GM19099 (cell line): Measurements from ENCODE around the gene TIRAP.

Experiments used
- POLR2A ChIP-seq: IDR thresholded peaks from 3 replicates; pipeline ENCODE4 v1.6.1; 2011; ENCODE audit warnings: low read depth; ENCODE audit not compliant: insufficient read length; ENCODE audit errors: extremely low read depth

The TIRAP gene

GRCh38 chr11:126310200-126310991, 27.5 kb downstream of the TIRAP start:
- TF ChIP-seq POLR2A, result no peak

GRCh38 chr11:126310992-126311310, 28.1 kb downstream of the TIRAP start:
- TF ChIP-seq POLR2A, result no peak

GRCh38 chr11:126311401-126312291, 28.8 kb downstream of the TIRAP start:
- no peak for TF ChIP-seq POLR2A

- no peak for TF ChIP-seq POLR2A
Measured at GRCh38 chr11:126312961-126313360, 30.1 kb downstream of the TIRAP start.

DNA sequence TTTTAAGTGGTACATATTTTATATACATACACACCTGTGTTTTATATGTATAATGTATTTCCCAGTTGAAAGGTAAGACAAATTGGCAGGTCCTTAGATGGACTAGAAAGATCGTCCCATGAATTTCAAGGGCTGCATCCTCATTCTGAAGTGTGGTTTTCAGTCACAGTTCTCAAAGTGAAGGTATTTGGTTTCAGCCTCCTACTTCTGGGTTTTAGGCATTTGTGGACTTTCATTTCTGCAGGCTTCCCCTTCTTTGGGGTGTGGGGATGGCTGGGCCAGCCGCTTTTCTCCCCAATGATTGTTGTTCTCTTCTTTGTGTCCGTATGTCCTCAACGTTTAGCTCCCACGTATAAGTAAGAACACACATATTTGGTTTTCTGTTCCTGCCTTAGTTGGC, 30.9 kb downstream of the TIRAP start:
- TF ChIP-seq POLR2A, result no peak

DNA sequence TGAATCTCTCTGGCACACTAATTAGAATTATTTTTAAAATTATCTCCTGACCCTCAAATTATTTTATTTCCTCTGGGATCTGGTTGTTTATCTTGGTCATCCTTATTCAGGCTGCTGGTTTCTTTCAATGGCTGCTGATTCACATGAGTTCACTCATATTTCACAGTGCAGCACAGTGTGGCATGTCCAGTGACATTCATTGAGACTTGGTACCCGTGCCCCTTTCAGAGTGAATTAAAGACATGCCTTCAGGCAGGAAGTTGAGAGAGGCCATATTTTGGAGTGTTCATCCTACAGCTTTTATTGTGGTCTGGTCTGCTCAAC, 34.5 kb downstream of the TIRAP start:
- no peak for TF ChIP-seq POLR2A

DNA sequence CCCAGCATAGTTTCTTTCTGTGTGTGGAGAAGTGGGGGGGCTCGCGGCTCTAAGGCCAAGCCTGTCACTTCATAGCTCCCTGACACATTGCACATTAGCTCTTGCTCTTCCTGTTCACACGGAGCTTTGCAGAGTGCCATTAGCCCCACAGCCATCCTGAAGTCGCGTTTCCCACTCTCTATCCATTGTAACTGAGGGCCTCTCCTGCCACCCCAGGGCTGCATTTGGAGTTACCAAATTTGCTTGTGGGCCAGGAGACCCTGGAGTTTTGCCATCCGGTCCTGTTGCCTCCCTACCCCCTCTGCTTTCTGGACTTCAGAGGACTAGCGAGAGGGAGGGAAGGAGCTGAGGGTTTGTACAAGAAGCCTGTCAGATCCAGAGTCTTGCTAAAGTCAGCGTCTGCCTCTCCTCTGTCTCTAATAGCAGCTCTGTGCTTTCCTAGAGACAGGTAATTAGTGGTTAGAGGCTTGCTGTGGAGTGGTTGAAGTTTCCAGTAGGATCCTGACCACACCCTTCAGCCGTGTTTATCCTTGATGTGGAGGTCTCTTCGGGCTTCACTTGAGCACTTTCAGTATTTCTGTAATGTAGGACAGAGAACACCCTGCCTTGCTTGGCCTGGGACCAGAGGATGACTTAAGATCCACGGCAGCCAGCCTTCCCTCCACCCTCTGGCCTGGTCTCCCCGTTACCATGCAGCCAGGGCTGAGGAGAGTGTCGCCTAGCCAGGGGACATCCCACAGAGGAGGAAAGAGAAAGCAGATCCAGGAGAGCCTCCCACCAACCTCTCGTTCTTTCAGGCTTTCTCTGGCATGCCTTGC, 35.1 kb downstream of the TIRAP start:
- no peak for TF ChIP-seq POLR2A

GRCh38 chr11:126318574-126319373, 35.9 kb downstream of the TIRAP start:
- no peak for TF ChIP-seq POLR2A

- TF ChIP-seq POLR2A, result no peak
Measured at GRCh38 chr11:126319374-126319740, 36.5 kb downstream of the TIRAP start.

GRCh38 chr11:126322996-126323395, 40.1 kb downstream of the TIRAP start:
- no peak for TF ChIP-seq POLR2A

DNA sequence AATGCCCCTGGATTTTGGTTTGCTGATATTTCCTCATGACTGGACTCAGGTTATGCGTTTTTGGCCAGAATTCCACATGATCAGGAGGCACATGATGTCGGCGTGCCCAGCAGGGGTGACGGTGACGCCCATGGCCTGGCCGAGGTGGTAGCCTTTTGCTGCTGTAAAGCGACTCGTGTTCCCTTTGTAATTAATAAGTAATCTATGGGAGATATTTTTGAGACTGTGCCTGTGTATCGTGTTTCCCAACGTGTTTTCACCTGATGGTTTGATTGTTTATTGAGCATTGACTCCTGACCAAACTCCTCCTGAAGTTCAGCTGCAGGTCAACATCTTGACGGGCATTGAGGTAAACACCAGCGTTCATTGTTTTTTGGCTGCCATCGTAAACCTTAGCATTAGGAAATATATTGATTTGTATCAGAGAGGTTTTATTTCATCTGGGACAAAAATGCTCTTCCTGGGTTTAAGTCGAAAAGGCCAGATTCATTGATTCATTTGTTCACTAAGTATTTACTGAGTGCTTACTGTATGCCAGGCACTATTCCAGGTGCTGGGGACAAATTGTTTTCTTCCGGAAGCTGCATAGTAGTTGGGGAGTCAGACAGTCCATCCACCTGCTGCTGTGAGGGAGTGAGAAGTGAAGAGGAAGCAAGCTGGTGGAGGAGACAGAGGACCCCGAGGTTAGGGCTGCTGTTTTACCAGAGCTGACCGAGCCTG, 44.5 kb downstream of the TIRAP start:
- TF ChIP-seq POLR2A, result no peak

- no peak for TF ChIP-seq POLR2A
Measured at GRCh38 chr11:126328001-126328390, 45.1 kb downstream of the TIRAP start.

DNA sequence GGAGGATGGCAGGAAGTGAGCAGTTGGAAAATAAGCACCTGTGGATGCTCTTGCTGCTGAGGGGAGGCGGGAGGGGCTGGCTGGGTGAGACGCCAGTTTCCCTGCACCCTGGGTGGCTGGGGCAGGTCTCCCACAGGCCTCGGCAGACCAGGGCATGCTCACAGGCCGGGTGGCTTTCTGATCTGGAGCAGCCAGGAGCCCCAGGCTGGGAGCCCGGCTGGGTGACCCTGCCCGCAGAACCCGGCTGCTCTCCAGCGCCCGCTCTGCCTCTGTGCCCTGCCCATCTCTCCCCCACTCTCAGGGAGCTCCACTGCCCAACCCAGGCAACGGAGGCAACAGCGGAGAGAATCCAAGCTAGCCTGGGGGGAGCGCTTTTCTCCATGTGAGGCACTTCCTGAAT, 45.6 kb downstream of the TIRAP start:
- TF ChIP-seq POLR2A, result no peak
